ENCODE measurements around the gene ZC3HAV1. TPM values are rescaled to one million over a fixed set of nuclear protein-coding genes. Genes with fewer than 3 reads are reported as not detected.
"Not testable (repeated sequence)": the region's sequence is repeated elsewhere in the genome, so short reads cannot be mapped to it uniquely, and the experiment has no call there.

ZC3HAV1 gene
- polyA plus RNA-seq, 10 donors, result 9.6 to 16.7 (median 12.9) TPM

- not testable (repeated sequence) for DNase-seq
These were observed 54.9 kb downstream of the ZC3HAV1 start for GRCh38 chr7:139054656-139055055.

GRCh38 chr7:139054101-139054500 is 55.4 kb downstream of the ZC3HAV1 start:
- DNase-seq, result no peak

- DNase-seq, result no peak
These were observed 57.9 kb downstream of the ZC3HAV1 start for GRCh38 chr7:139051655-139052054.

GRCh38 chr7:139049936-139050335 is 59.6 kb downstream of the ZC3HAV1 start:
- no peak for DNase-seq

- DNase-seq, result no peak
These were observed 60.4 kb downstream of the ZC3HAV1 start for GRCh38 chr7:139049111-139049510.

GRCh38 chr7:139047970-139048369 is 61.5 kb downstream of the ZC3HAV1 start:
- DNase-seq, result no peak

GRCh38 chr7:139046143-139046542 is 63.4 kb downstream of the ZC3HAV1 start:
- no peak for DNase-seq

- DNase-seq, result no peak
These were observed 64.4 kb downstream of the ZC3HAV1 start for GRCh38 chr7:139044813-139045794.

- DNase-seq, result no peak
These were observed 65.4 kb downstream of the ZC3HAV1 start for GRCh38 chr7:139043823-139044812.

- DNase-seq, result no peak
These were observed 68.0 kb downstream of the ZC3HAV1 start for GRCh38 chr7:139041378-139042085.

- no peak for DNase-seq
These were observed 70.8 kb downstream of the ZC3HAV1 start for GRCh38 chr7:139038691-139039090.

GRCh38 chr7:139036901-139037300 is 72.6 kb downstream of the ZC3HAV1 start:
- DNase-seq, result peak in 1 of 3 donors; percentile 10

GRCh38 chr7:139035586-139036353 is 73.8 kb downstream of the ZC3HAV1 start, which contains the start of gene ZC3HAV1L:
ZC3HAV1L (minus strand) TSS chr7:139036042; CDS start chr7:139036017, 25 bp downstream.
- DNase-seq, result peak; percentile 76 to 96 (median 90)

GRCh38 chr7:139034855-139035585 is 74.5 kb downstream of the ZC3HAV1 start:
- DNase-seq, result peak; percentile 20 to 70 (median 43)

- no peak for DNase-seq
These were observed 75.2 kb downstream of the ZC3HAV1 start for GRCh38 chr7:139034336-139034735.

GRCh38 chr7:139033346-139034114 is 76.0 kb downstream of the ZC3HAV1 start:
- DNase-seq, result no peak

- DNase-seq, result no peak
These were observed 77.0 kb downstream of the ZC3HAV1 start for GRCh38 chr7:139032473-139032872.

- DNase-seq, result no peak
These were observed 80.2 kb downstream of the ZC3HAV1 start for GRCh38 chr7:139029353-139029752.

- DNase-seq, result no peak
These were observed 83.0 kb downstream of the ZC3HAV1 start for GRCh38 chr7:139026551-139026950.
